ENCODE data around the gene BPIFB3.
"Not testable (repeated sequence)": the region's sequence is repeated elsewhere in the genome, so short reads cannot be mapped to it uniquely, and the experiment has no call there.

BPIFB3 gene

DNA sequence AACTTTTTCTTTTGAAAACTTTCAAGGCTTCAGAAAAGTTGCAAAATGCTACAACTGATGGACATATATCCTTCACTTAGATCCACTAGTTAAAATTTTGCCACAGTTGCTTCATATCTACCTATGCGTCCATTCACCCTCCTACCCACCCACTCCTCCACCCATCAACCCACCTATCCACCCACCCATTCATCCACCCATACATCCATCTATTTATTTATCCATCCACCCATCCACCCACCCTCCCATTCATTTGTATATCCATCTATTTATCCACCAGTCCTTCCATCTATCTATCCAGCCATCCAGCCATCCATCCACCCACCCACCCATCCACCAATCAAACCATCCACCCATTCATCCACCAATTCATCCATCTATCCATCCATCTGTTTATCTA lies 39.4 kb downstream of the BPIFB3 start:
- DNase-seq: no peak

DNA sequence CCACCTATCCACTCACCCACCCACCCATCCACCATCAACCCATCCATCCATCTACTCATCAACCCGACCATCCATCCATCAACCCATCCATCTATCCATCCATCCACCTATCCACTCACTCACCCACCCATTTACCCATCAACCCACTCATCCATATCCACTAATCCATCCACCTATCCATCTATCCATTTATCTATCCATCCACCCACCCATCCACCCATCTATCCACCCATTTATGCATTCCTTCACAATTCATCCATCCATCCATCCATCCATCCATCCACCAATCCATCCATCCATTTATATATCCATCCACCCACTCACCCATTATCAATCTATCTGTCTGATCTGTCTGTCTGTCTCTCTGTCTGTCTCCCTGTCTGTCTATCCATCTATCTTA lies 39.9 kb downstream of the BPIFB3 start:
- no peak for DNase-seq

DNA sequence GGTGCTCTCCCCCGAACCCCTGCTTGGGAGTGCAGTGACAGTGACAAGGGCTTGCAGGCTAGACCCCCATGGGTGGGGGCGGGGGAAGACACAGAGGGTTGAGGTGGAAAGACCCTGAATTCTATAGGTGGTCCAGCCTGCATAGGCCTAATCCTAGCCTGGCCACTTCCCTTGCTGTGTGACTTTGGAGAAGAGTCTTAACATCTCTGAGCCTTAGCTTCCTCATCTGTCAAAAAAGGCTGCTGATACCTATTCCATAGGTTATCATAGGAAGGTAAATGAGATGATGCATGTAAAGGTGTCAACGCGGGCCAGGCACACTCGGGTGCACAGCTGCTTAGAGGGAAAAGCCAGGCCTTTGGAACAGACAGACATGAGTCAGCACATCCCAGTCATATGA lies 41.5 kb downstream of the BPIFB3 start:
- no peak for DNase-seq

DNA sequence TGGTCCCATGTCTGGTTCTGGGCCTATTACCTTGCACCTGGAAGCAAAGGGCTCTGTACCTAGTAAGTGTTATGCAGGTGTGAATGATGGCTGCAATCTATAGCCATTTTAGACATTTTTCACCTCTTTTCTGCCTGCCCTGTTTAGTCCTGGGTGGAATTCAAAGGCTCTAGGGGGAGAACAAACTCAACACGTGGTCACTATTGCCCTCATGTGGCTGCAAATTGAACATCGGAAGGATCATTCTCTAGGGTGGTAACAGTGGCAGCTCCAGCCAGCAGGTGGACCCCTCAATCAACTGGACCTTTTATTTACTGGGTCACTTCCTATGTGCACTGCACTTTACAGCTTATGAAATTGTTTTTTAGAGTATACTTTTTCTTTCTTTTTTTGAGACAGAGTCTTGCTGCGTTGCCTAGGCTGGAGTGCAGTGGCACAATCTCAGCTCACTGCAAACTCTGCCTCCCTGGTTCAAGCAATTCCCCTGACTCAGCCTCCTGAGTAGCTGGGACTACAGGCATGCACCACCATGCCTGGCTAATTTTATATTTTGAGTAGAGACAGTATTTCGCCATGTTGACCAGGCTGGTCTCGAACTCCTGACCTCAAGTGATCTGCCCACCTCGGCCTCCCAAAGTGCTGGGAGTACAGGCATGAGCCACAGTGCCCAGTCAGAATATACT lies 42.3 kb downstream of the BPIFB3 start:
- peak; percentile 24 for DNase-seq

DNA sequence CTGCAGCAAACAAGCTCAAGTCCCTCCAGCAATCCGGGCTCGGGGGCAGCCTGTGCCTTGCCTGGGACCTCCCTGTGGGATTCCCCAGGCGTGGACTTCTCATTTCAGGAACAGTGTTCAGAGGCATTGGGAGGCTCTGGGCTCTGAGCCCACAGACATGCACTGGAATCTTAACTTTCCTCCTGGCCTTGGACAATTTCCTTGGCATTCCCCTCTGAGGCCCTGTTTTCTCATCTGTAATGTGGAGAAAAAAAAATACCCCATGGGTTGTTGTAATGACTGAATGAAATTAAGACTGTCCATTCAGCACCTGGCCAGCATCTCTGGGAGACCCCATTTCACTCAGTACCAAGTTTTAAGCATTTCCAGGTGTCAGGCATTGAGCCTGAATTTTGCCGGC lies 43.3 kb downstream of the BPIFB3 start:
- DNase-seq: no peak

DNA sequence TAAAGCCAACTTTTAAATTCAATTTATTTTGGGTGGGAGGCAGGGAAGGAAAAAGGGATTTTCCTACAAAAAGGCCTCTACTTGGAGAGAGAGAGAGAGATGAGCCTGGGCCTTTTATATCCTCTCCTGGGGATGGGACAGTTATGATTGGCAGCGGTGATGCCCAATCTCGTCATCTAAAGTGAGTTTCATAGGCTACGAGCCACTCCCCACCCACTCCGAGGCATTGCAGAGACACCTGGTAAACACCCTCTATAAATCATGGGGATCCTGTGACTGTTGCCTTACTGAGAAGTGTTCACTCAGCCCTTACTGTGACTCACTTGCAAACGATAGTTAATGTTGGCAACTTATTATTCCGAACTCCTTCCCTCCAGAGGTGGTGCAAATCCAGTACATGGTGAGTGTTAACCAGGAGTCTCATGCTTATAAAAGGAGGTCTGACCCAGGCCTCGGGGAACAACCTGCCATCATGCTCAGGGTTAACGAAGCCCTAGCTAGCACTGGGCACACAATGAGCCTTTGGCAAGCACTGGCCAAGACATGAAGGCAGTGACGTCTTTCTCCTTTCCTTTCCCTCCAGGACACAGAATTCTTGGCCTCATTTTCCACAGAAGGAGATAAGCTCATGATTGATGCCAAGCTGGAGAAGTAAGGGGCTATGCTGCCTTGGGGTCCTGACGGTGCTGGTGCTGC lies 46.3 kb downstream of the BPIFB3 start:
- no peak for DNase-seq

DNA sequence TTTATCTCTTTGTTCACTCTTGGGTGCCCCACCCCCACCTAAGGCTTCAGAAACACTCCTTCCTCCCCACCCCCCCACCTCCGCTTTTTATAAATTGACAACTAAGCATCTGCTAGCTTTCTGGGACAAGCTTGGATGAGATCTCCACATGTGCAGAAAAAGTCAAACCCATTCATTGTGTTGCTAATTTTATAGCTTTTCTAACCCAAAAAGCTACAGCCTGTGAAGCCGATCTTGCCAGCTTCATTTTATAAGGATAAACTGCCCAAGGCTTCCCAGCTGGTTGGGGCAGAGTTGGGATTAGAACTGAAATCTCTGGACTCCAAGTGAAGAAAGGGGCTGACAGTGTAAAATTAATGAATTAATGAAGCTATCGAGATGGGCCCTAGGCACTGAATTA lies 49.9 kb downstream of the BPIFB3 start:
- no peak for DNase-seq

DNA sequence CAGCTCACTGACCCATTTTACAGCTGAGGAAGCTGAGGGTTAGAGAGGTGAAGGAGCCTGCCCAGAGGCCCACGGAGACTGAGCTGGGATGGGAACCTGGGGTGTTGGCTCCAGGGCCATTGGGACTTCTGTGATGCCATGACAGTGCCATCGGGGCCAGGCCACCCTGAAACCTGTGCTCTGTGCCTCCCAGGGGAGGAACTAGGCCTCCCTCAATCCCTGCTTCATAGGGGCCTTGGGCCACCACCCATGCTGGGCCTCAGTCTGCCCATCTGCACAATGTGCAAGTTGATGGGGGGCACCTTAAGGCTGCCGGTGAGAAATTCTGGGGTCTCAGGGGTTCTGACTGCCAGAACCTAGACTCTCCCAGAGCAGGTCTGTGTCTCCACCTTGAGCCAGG lies 50.6 kb downstream of the BPIFB3 start:
- no peak for DNase-seq

DNA sequence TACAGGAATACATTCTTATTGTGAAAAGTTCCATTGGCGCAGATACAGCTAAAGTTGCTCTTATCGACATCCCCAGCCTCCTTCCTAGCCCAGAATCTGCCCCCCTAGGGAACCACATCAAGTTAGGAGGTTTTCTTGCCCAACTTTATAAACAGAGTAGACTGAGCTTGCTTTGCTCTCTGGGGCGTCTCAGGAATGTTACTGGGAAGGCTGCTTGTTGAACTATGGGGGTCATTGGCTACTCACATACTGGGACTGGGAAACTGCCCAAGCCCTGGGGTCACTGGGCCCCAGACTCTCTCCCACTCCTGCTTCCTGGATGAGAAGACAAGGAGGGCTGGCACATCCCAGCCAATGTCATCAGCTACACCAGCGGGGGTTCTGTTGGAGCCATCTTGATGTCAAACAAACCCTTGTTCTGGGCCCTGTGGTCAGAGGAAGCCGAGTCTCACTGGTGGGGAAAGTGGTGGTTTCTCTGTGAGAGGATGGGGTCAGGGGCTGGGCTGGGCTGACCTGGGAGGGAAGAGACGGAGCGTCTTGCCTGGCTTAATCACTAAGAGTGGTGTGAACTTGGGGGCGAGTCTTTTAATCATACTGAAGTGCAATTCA lies 51.7 kb downstream of the BPIFB3 start:
- no peak for DNase-seq

DNA sequence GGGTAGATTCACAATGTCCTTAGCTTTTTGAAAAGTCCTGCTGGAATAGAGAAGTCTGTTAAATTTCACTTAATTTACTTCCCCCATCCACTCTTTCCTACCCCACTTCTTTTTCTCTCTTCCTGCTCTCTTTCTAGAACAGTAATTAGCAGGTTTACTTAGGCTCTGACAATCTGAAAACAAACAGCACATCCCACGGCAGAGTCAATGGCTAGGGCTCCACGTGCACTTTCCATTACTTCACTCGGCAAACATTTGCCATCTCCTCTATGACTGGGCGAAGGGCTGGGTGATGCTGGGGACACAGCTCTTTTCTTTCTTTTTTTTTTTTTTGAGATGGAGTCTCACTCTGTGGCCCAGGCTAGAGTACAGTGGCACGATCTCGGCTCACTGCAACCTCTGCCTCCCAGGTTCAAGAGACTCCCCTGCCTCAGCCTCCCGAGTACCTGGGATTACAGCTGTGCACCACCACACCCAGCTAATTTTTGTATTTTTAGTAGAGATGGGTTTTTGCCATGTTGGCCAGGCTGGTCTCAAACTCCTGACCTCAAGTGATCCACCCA lies 52.4 kb downstream of the BPIFB3 start:
- not testable (repeated sequence) for DNase-seq

DNA sequence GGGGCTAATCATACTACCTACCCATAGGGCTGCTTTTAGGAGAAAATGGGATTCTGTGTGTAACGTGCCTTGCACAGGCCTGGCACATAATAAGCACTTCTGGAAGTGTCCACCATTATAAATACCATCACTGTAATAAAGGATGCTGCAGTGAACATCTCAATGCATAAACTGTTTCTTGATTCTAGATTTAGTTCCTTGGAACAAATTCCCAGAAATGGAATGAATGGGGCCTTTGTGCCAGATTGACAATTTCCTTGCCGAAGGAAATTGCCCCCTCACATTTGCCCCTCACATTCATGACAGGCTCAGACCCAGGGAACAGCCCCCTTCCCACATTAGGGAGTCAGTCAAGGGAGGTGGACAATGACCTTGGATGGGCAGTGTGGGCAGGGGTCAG lies 55.0 kb downstream of the BPIFB3 start:
- DNase-seq: no peak

DNA sequence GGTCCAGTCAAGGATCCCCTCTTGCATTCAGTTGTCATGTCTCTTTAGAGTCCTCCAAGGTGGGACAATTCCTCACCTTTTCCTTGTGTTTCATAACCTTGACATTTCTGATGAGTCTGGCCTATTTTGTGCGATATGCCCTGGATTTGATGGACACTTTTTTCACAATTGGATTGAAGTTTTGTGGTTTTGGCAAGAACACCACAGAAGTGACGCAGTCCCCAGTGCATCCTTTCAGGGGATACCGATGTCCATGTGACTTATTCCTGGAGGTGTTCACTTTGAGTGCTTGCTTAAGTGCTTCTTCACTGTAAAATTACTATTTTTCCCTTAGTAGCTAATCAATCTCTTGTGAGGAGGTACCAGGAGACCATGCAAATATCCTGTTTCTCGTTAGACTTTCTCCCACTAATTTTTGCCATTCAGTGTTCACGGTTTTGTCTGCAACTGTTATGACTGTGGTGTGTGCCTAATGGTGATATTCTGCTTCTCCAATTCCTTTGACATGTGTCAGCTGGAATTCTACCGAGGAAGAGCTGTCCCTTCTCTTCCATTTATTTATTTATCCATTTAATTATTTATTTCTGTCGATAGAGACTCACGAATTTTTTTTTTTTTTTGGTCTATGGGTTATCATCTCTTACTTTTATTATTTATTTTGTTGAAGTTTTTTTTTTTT lies 56.6 kb downstream of the BPIFB3 start:
- no peak for DNase-seq

DNA sequence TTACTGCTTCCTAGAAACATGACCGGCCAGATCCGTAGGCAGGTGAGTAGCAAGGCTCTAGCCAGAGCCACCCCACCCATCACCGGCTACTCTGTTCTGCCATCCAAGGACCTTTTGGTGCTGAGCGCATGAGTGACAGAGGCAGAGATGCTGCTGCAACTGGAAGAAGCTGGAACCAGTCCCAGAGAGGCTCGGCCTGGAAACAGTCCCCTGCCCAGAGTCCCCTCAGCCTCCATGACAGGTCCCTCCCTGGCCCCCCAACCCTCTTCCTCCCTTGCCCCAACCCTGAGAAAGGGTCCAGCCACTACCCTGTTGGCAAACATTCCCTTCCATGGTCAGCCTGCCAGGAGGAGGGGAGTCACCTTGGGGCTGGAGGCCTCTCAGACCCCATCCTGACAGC lies 57.6 kb downstream of the BPIFB3 start:
- no peak for DNase-seq

DNA sequence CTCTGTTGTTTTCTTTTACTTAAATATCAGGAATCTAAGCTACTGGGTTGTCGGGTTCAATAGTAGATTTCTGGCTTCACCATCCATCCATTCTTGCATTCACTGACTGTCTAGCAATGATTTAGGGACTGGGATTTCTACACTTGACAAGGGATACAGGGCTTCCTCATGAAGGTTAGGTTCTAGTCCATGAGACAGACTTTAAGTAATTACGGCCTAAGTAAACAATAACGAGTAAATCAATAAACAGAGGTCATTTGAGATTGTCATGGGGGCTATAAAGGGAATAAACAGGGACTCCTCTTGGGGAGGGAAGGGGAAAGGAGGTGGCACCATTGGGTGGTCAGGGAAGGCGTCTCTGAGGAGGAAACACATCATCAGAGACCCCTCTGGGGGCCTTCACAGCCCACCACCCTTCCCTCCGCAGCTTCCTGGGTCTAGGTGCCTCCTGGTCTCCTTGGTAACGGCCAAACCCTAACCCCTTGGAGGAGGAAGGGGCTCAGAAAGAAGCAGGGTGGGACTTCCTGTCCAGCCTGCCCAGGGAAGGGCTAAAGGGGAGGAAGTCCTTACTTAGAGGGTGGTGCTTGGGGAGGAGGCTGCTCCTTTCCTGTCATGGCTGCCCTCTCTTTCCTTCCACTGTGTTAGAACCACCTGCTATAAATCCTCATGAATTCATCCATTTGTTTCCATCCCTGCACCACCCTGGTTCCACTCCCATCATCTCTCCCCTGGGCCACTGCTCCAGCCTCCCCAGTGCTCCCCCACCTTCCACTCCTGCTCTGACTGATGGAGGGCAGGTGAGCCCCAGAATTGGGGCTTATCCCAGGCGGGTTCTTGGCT lies 59.1 kb downstream of the BPIFB3 start:
- no peak for DNase-seq

DNA sequence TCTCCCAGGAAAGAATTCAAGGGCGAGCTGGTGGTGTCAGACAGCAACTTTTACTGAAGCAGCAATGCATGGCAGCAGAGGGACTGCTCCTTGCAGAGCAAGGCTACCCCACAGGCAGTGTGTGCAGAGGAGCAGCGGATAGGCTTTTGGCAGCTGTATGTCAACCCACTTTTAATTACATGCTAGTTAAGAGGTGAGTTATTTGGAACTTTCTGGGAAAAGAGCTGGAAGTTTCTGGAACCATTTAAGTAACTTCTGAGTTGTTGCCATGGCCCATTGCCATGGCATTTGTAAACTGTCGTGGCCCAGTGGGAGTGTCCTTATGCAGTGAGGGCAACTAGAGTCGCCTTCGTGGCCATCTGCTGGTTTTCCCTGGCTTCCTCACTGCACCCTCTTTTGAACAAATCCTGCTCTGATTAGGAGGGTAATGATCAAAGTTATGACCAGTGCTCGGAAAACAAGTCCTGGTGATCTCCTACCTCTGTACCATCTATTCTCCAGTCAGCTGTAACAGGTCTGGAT lies 59.7 kb downstream of the BPIFB3 start:
- DNase-seq: no peak

DNA sequence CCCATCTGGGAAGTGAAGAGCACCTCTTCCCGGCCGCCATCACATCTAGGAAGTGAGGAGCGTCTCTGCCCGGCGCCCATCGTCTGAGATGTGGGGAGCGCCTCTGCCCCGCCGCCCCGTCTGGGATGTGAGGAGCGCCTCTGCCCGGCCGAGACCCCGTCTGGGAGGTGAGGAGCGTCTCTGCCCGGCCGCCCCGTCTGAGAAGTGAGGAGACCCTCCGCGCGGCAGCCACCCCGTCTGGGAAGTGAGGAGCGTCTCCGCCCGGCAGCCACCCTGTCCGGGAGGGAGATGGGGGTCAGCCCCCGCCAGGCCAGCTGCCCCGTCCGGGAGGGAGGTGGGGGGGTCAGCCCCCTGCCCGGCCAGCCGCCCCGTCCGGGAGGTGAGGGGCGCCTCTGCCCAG lies 61.8 kb downstream of the BPIFB3 start:
- DNase-seq: not testable (repeated sequence)

DNA sequence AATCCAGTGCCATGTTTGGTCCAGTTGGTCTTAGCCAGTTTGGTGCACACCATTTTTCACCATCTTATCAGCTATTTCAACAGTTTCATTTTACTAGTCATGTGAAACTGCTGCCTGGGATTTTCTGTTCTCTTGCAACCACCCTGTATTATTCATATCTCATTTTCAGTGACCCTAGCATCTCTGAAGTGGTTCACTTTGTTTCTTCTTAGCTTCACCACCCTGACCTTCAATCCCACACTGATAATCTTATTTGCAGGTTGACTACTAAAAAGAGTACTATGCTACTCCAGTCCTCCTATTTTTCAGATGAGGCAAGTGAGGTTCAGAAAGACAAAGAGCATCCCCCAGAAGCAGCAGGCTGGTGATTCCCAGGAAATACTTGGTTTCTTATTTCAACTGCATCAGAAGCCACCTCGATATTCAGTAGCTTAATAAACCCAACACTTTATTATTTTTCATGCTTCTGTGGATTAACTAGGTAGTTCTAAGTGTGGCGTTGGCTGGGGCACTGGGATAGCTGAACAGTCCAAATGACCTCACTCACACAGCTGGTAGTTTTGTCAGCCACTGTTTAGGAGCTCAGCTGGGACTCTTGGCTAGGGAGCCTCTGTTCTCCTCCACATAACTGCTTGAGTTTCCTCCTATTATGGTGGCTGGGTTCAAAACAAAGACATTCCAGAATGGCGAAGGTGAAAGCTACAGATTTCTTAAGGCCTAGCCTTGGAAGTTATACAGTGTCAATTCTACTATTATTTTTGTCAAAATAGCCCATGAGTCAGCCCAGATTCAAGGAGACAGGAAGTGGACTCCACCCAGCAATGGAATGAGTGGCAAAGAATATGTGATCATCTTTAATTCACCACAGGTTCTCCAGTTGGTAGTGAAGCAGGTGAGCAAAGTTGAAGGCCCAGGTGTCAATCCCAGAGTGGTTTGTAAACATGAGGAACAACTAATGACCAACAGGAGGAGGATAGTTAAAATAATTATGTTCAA lies 66.3 kb downstream of the BPIFB3 start:
- no peak for DNase-seq

DNA sequence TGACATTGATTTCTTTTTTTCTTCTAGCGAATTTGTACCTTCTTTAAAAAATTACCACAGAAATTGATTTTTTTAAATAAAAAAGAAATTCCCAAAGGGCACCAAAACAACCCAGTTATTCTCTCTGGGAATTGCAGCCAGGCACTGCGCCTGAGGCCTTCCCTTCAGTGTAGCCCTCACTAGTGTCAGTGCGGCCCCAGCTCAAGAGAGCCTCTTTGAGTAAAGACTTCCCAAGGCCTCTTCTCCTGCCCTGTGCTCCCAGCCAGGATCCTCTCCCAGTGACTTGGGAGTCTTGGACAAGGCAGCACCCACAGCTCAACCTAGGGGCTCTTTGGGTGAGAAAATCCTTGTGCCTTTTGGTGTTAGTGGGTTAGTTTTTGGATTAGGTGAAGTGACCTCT lies 67.2 kb downstream of the BPIFB3 start:
- DNase-seq: no peak

DNA sequence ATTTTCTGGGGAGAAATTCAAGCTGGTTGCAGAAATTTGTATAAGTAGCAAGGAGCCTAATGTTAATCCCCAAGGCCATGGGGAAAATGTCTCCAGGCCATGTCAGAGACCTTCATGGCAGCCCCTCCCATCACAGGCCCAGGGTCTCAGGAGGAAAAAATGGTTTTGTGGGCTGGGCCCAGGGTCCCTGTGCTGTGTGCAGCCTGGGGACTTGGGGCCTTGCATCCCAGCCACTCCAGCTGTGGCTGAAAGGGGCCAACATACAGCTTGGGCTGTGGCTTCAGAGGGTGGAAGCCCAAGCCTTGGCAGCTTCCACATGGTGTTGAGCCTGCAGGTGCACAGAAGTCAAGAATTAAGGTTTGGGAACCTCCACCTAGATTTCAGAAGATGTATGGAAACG lies 68.6 kb downstream of the BPIFB3 start:
- not testable (repeated sequence) for DNase-seq
